HepG2 (cell line): Measurements from ENCODE around the gene PBX2. TPM values are rescaled to one million over a fixed set of nuclear protein-coding genes. Genes with fewer than 3 reads are reported as not detected.

Experiments used
- ARID4A ChIP-seq: sonication (generic); formaldehyde crosslinking; IDR thresholded peaks from 2 replicates; pipeline ENCODE4 v1.5.0; 2020; ENCODE audit warnings: mild to moderate bottlenecking, missing genetic modification reagents, borderline replicate concordance
- ATF1 ChIP-seq: IDR thresholded peaks from 2 replicates; pipeline ENCODE4 v1.6.1; 2016; ENCODE audit warnings: mild to moderate bottlenecking, control low read depth
- E2F2 ChIP-seq: sonication (generic); formaldehyde crosslinking; IDR thresholded peaks from 2 replicates; pipeline ENCODE4 v1.4.0; 2020; ENCODE audit warnings: missing genetic modification reagents, borderline replicate concordance
- EP300 ChIP-seq, 3 experiments: sonication (generic) in 1 of 3; formaldehyde crosslinking in 1 of 3; IDR thresholded peaks; 2 replicates each; pipeline versions ENCODE4 v1.5.1 to v1.6.1; 2011 to 2020; ENCODE audit warnings: low read depth in 2 of 3, low read length in 2 of 3, borderline replicate concordance in 1 of 3, improper control_type of control experiment in 1 of 3, mild to moderate bottlenecking in 1 of 3, missing genetic modification reagents in 1 of 3, moderate library complexity in 1 of 3
- FUBP1 ChIP-seq: sonication (generic); formaldehyde crosslinking; IDR thresholded peaks from 2 replicates; pipeline ENCODE4 v1.5.1; 2020; ENCODE audit warnings: missing genetic modification reagents, mild to moderate bottlenecking, borderline replicate concordance
- HNRNPL ChIP-seq: fragments of 200-400 bp; formaldehyde crosslinking; IDR thresholded peaks from 2 replicates; pipeline ENCODE4 v1.6.1; 2017; ENCODE audit warnings: mild to moderate bottlenecking, low read depth, low read length
- YY1 ChIP-seq: IDR thresholded peaks from 2 replicates; pipeline ENCODE4 v1.6.1; 2011; ENCODE audit warnings: low read length, low read depth, moderate library complexity, mild to moderate bottlenecking; ENCODE audit not compliant: insufficient read depth, insufficient replicate concordance
- ZBTB25 ChIP-seq: IDR thresholded peaks from 2 replicates; pipeline ENCODE4 v1.6.1; 2018; ENCODE audit warnings: missing genetic modification reagents
- ZNF333 ChIP-seq: sonication (generic); formaldehyde crosslinking; IDR thresholded peaks from 2 replicates; pipeline ENCODE4 v1.4.0; 2020; ENCODE audit warnings: mild to moderate bottlenecking, missing genetic modification reagents, borderline replicate concordance
- ZNF704 ChIP-seq: sonication (generic); formaldehyde crosslinking; IDR thresholded peaks from 2 replicates; pipeline ENCODE4 v1.8.1; 2023; ENCODE audit warnings: mild to moderate bottlenecking, inconsistent platforms, moderate library complexity, missing genetic modification reagents, borderline replicate concordance
- ZNF75D ChIP-seq: sonication (generic); formaldehyde crosslinking; IDR thresholded peaks from 2 replicates; pipeline ENCODE4 v1.8.1; 2023; ENCODE audit warnings: missing genetic modification reagents, mild to moderate bottlenecking, borderline replicate concordance
- polyA plus RNA-seq, 8 experiments: library from polyadenylated mRNA; depleted of rRNA in 3 of 8; stranded (reverse) in 7 of 8; unstranded in 1 of 8; fragments of >200 nt; fragmentation: Illumina TruSeq in 4 of 8; extraction: Trizol in 4 of 8; gene quantifications; 2 replicates each; pipeline versions ENCODE4 v1.2.1 to v1.2.3, GENCODE V29; 2011 to 2016; ENCODE audit warnings: low read depth in 4 of 8, missing spikeins in 1 of 8, mixed read lengths in 1 of 8; ENCODE audit not compliant: insufficient read depth in 1 of 8
- total RNA-seq, 5 experiments: library from RNA; depleted of rRNA; stranded (reverse); fragments of >200 nt; fragmentation: Illumina TruSeq; extraction: Trizol; gene quantifications; 2 replicates each; pipeline ENCODE4 v1.2.3, GENCODE V29; 2016; ENCODE audit warnings: low read depth in 1 of 5

PBX2 gene
- total and polyA plus RNA-seq, 2 of the 13 experiments (the other 11 are each of a cell fraction or from before 2014, with no cell fraction given) = 42.3 to 77.8 TPM

GRCh38 chr6:32153564-32154513, 36.2 kb downstream of the PBX2 start, which contains the start of gene PPT2 (continued):
- peak; percentile 71 to 82 for TF ChIP-seq EP300 (IDR thresholded peaks at IDR 0.05; ENCODE audit: low read depth in 2 of 2, low read length in 2 of 2)
- peak; percentile 69; the same call in 1 of the 2 replicates for TF ChIP-seq EP300 (CRISPR knock-in tag; IDR thresholded peaks at IDR 0.05; ENCODE audit: borderline replicate concordance)
- peak; percentile 71; the same call in 1 of the 2 replicates for TF ChIP-seq ZNF333 (CRISPR knock-in tag)
- no peak for TF ChIP-seq ZNF75D
- peak; percentile 96 for TF ChIP-seq ATF1
- peak; percentile 84 for TF ChIP-seq ARID4A
- TF ChIP-seq HNRNPL = peak; percentile 91
- TF ChIP-seq ZNF704 = peak; percentile 57; the same call in 1 of the 2 replicates
- TF ChIP-seq E2F2 (CRISPR knock-in tag) = peak; percentile 70; the same call in 1 of the 2 replicates
- TF ChIP-seq ZBTB25 (CRISPR knock-in tag) = peak; percentile 19; the same call in 1 of the 2 replicates
- TF ChIP-seq YY1 = peak; percentile 7
- TF ChIP-seq FUBP1 = peak; percentile 13; the same call in 1 of the 2 replicates
